KOPT-K1 (cell line): ENCODE measurements around the gene TMEM248.
"Not testable (repeated sequence)": the region's sequence is repeated elsewhere in the genome, so short reads cannot be mapped to it uniquely, and the experiment has no call there.

Experiments
- H3K27ac ChIP-seq: fragments of 200-600 bp; sonication (generic); 2 replicates; pipeline ENCODE4 v1.5.1; 2016; ENCODE audit warnings: antibody characterized with exemption, mild to moderate bottlenecking, low read depth, low read length; ENCODE audit not compliant: poor library complexity, severe bottlenecking
- H3K36me3 ChIP-seq: fragments of 200-600 bp; sonication (generic); 2 replicates; pipeline ENCODE4 v1.5.1; 2017; ENCODE audit warnings: antibody characterized with exemption, mild to moderate bottlenecking, low read length, moderate library complexity; ENCODE audit not compliant: insufficient read depth
- H3K9me3 ChIP-seq: fragments of 200-600 bp; sonication (generic); 2 replicates; pipeline ENCODE4 v1.5.1; 2017; ENCODE audit warnings: antibody characterized with exemption, low read length, mild to moderate bottlenecking; ENCODE audit not compliant: insufficient read depth, poor library complexity, severe bottlenecking

TMEM248 gene

GRCh38 chr7:66952343-66953043, 31.5 kb downstream of the TMEM248 start:
- Histone ChIP-seq H3K9me3 (no peaks in the 10 kb centered on the region), H3K36me3 (peaks cover 100% of the 10 kb centered on the region), H3K27ac (no peak overlapping the region)

- Histone ChIP-seq H3K27ac (no peak overlapping the region), H3K9me3 (no peaks in the 10 kb centered on the region), H3K36me3 (peaks cover 100% of the 10 kb centered on the region)
These were observed 32.0 kb downstream of the TMEM248 start for GRCh38 chr7:66953044-66953427.

- Histone ChIP-seq H3K9me3 (no peaks in the 10 kb centered on the region), H3K36me3 (peaks cover 83% of the 10 kb centered on the region), H3K27ac (no peak overlapping the region)
These were observed 36.7 kb downstream of the TMEM248 start for GRCh38 chr7:66957595-66958290.

- H3K27ac ChIP-seq, result no peak overlapping the region
- H3K36me3 ChIP-seq, result peaks cover 77% of the 10 kb centered on the region
- no peaks in the 10 kb centered on the region for H3K9me3 ChIP-seq
These were observed 37.7 kb downstream of the TMEM248 start for GRCh38 chr7:66958538-66959350.

GRCh38 chr7:66960192-66960591, 39.2 kb downstream of the TMEM248 start:
- H3K9me3 ChIP-seq, result no peaks in the 10 kb centered on the region
- H3K36me3 ChIP-seq, result peaks cover 62% of the 10 kb centered on the region
- H3K27ac ChIP-seq, result no peak overlapping the region

GRCh38 chr7:66961096-66961495, 40.1 kb downstream of the TMEM248 start:
- Histone ChIP-seq H3K36me3 (peaks cover 53% of the 10 kb centered on the region), H3K27ac (no peak overlapping the region), H3K9me3 (no peaks in the 10 kb centered on the region)

- Histone ChIP-seq H3K27ac (no peak overlapping the region), H3K36me3 (peaks cover 20% of the 10 kb centered on the region)
These were observed 43.4 kb downstream of the TMEM248 start for GRCh38 chr7:66964411-66964810.

GRCh38 chr7:66967029-66967428, 46.0 kb downstream of the TMEM248 start:
- Histone ChIP-seq H3K36me3 (peaks cover 5% of the 10 kb centered on the region; the same call in 1 of the 2 replicates), H3K9me3 (no peaks in the 10 kb centered on the region), H3K27ac (no peak overlapping the region)

More at GRCh38 chr7:66964411-66964810, 43.4 kb downstream of the TMEM248 start:
- no peaks in the 10 kb centered on the region for H3K9me3 ChIP-seq

GRCh38 chr7:66969001-66969400, 48.0 kb downstream of the TMEM248 start:
- H3K27ac ChIP-seq, result not testable (repeated sequence)

GRCh38 chr7:66970310-66970709, 49.3 kb downstream of the TMEM248 start:
- H3K27ac ChIP-seq, result no peak overlapping the region
- no peaks in the 10 kb centered on the region for H3K9me3 ChIP-seq
- H3K36me3 ChIP-seq, result no peaks in the 10 kb centered on the region

More at GRCh38 chr7:66969001-66969400, 48.0 kb downstream of the TMEM248 start:
- not testable (repeated sequence) for H3K9me3 ChIP-seq, H3K36me3 ChIP-seq

- peaks cover 6% of the 10 kb centered on the region for H3K9me3 ChIP-seq
- no peaks in the 10 kb centered on the region for H3K36me3 ChIP-seq
- no peak overlapping the region for H3K27ac ChIP-seq
These were observed 54.1 kb downstream of the TMEM248 start for GRCh38 chr7:66974986-66975590.

GRCh38 chr7:66978312-66978711, 57.3 kb downstream of the TMEM248 start:
- not testable (repeated sequence) for H3K27ac ChIP-seq, H3K36me3 ChIP-seq
- peaks cover 14% of the 10 kb centered on the region for H3K9me3 ChIP-seq

- H3K27ac ChIP-seq, result not testable (repeated sequence)
These were observed 58.0 kb downstream of the TMEM248 start for GRCh38 chr7:66979013-66979412.

GRCh38 chr7:66980336-66980735, 59.3 kb downstream of the TMEM248 start:
- H3K27ac ChIP-seq, H3K36me3 ChIP-seq: not testable (repeated sequence)
- peaks cover 14% of the 10 kb centered on the region for H3K9me3 ChIP-seq

More at GRCh38 chr7:66979013-66979412, 58.0 kb downstream of the TMEM248 start:
- not testable (repeated sequence) for H3K36me3 ChIP-seq
- peaks cover 14% of the 10 kb centered on the region for H3K9me3 ChIP-seq

GRCh38 chr7:66989552-66989951, 68.5 kb downstream of the TMEM248 start:
- not testable (repeated sequence) for H3K9me3 ChIP-seq, H3K27ac ChIP-seq
- peaks cover 62% of the 10 kb centered on the region for H3K36me3 ChIP-seq
